Type B pancreatic cell (in vitro differentiated cells): ENCODE measurements around the gene ITGB1. TPM values are rescaled to one million over a fixed set of nuclear protein-coding genes. Genes with fewer than 3 reads are reported as not detected.

Experiments
- DNase-seq: peaks from one replicate; pipeline ENCODE4 v3.0.0; 2021; ENCODE audit warnings: mixed read lengths; ENCODE audit not compliant: unreplicated experiment; ENCODE audit errors: extremely low spot score
- H3K27ac Mint-ChIP-seq: 2 replicates; pipeline ENCODE4 v1.8.0; 2021; ENCODE audit warnings: mild to moderate bottlenecking, mixed read lengths
- H3K27me3 Mint-ChIP-seq: 2 replicates; pipeline ENCODE4 v1.8.0; 2021; ENCODE audit warnings: mixed read lengths
- H3K36me3 Mint-ChIP-seq: 2 replicates; pipeline ENCODE4 v1.8.0; 2021; ENCODE audit warnings: mixed read lengths
- H3K4me1 Mint-ChIP-seq: one replicate; pipeline ENCODE4 v1.8.0; 2021; ENCODE audit warnings: mixed read lengths; ENCODE audit not compliant: unreplicated experiment
- H3K4me3 Mint-ChIP-seq: 2 replicates; pipeline ENCODE4 v1.8.0; 2021; ENCODE audit warnings: mild to moderate bottlenecking, mixed read lengths
- H3K9me3 Mint-ChIP-seq: 2 replicates; pipeline ENCODE4 v1.8.0; 2021; ENCODE audit warnings: mixed read lengths
- total RNA-seq: library from RNA; stranded (reverse); gene quantifications from 2 replicates; pipeline ENCODE4 v1.2.1, GENCODE V29; 2021; ENCODE audit warnings: low replicate concordance
- TF ChIP-seq, protein P1 (sequence below): fragments of 200-600 bp; sonication (generic); conservative IDR thresholded peaks from 2 replicates; pipeline ENCODE4 v1.5.0; 2021; ENCODE audit warnings: antibody characterized with exemption, mild to moderate bottlenecking

Gene ITGB1
- total RNA-seq, 1 donor from 2014 or later, result 240 TPM

DNA sequence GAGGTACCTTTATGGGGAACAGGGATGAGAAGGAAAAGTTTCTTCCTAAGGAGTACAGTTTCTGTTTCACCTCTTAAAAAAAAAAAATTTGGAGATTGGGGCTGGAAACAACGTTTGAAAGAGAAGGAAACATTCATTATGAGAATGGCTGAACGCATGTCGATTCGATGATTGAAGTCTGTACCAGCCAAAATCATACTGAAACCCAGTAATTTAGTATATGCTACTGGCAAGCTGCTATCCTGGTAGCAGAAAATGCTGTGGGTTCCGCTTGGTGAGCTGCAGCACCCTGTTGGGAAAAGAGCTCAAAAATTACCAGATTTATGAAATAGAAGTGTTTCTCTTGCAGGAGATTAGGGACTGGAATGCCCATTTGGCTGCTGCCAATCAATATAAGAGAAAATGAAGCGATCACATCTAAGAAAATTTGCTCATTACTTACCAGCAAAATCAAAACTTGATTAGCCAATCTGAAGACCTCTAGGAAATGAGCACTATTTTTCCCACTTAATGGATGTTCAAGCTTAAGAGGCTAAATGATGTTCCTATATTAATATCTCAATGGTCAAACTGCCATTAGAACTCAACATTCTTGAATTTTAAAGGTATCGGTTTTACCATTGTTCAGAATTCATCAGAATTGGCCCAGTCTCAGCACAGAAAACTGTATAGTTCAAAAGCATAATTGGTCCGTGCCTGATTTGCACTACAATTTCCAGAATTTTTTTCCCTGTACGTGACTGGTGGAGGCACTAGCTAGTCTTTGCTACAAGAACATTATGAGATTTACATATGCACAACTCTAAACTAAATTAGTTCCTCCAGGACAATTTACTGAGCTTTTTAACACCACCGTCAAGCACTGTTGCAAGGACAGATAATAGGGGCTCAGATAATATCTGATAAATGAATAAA, 1.2 kb upstream of the ITGB1 start:
- Mint-ChIP-seq H3K4me1 (peaks cover 39% of the 10 kb centered on the region), H3K9me3 (no peaks in the 10 kb centered on the region), H3K27ac (peak overlapping the region; percentile 98), H3K36me3 (no peaks in the 10 kb centered on the region), H3K4me3 (peak overlapping the region; percentile 96), H3K27me3 (no peaks in the 10 kb centered on the region)
- DNase-seq, result no peak
- TF ChIP-seq, protein P1, sequence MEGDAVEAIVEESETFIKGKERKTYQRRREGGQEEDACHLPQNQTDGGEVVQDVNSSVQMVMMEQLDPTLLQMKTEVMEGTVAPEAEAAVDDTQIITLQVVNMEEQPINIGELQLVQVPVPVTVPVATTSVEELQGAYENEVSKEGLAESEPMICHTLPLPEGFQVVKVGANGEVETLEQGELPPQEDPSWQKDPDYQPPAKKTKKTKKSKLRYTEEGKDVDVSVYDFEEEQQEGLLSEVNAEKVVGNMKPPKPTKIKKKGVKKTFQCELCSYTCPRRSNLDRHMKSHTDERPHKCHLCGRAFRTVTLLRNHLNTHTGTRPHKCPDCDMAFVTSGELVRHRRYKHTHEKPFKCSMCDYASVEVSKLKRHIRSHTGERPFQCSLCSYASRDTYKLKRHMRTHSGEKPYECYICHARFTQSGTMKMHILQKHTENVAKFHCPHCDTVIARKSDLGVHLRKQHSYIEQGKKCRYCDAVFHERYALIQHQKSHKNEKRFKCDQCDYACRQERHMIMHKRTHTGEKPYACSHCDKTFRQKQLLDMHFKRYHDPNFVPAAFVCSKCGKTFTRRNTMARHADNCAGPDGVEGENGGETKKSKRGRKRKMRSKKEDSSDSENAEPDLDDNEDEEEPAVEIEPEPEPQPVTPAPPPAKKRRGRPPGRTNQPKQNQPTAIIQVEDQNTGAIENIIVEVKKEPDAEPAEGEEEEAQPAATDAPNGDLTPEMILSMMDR, result no peak

GRCh38 chr10:32957341-32958084, 517 bp downstream of the ITGB1 start:
- DNase-seq, result peak; percentile 75

DNA sequence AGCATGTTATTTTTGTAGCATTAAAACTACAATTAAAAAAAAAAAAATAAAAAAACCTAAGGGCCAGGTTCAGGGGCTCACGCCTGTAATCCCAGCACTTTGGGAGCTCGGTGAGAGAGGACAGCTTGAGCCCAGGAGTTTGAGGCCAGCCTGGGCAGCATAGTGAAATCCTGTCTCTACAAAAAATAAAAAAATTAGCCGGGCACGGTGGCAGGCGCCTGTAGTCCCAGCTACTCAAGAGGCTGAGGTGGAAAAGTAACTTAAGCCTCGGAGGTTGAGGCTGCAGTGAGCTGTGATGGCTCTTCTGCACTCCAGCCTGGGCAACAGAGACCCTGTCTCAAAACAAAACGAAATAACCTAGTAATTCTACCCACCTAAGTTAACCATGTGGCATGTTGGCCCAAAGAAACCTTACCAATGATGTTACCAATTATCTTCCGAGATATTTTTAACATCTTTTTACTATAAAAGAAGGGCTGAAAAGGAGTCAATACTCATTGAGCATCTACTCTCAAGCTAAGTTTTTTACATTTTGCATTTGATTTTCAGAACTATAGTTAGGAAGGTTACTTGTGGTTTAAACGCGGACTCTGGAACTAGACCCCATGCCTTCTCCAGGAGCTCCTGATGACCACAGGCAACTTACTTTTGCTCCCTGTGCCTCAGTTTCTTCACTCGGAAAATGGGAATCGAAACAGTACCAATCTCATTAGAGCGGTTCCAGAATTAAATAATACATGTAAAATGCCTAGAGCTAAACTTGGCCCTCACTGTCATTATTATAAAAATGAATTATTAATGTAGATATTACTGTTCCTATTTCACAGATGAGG, 1.4 kb downstream of the ITGB1 start:
- Mint-ChIP-seq H3K27me3 (no peaks in the 10 kb centered on the region), H3K27ac (peak overlapping the region; percentile 85), H3K4me3 (peak overlapping the region; percentile 90), H3K36me3 (peaks cover 3% of the 10 kb centered on the region), H3K9me3 (no peaks in the 10 kb centered on the region), H3K4me1 (peaks cover 52% of the 10 kb centered on the region)
- TF ChIP-seq, protein P1, result no peak
- no peak for DNase-seq

More at GRCh38 chr10:32957341-32958084, 517 bp downstream of the ITGB1 start:
- H3K36me3 Mint-ChIP-seq, result peaks cover 3% of the 10 kb centered on the region
- peak overlapping the region; percentile 85 for H3K27ac Mint-ChIP-seq
- TF ChIP-seq, protein P1, result no peak
- H3K9me3 Mint-ChIP-seq, result no peaks in the 10 kb centered on the region
- peak overlapping the region; percentile 90 for H3K4me3 Mint-ChIP-seq
- peaks cover 45% of the 10 kb centered on the region for H3K4me1 Mint-ChIP-seq
- H3K27me3 Mint-ChIP-seq, result no peaks in the 10 kb centered on the region

DNA sequence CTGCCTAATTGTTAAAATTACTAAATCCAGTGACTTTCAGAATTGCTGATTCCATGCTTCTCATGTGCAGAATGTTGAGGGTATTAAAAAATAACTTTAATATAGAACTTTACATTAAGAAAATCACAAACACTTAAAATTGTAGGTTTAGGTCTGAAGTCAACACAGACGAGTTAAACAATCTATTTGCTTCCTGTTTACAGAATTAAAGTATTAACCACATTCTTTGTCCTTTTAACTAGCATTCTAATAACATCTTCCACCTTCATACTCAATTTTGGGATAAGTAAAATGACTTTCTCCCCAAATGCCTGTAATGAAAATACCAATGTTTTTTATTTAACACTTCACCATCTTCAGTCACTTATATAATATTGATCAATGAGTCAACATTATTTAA, 2.2 kb downstream of the ITGB1 start:
- peaks cover 57% of the 10 kb centered on the region for H3K4me1 Mint-ChIP-seq
- peak overlapping the region; percentile 90 for H3K4me3 Mint-ChIP-seq
- no peaks in the 10 kb centered on the region for H3K27me3 Mint-ChIP-seq
- no peaks in the 10 kb centered on the region for H3K9me3 Mint-ChIP-seq
- TF ChIP-seq, protein P1, result no peak
- peak overlapping the region; percentile 68 for H3K27ac Mint-ChIP-seq
- DNase-seq, result no peak
- peaks cover 3% of the 10 kb centered on the region for H3K36me3 Mint-ChIP-seq

GRCh38 chr10:32955299-32955772, 2.7 kb downstream of the ITGB1 start:
- no peak for DNase-seq
- no peaks in the 10 kb centered on the region for H3K9me3 Mint-ChIP-seq
- peaks cover 3% of the 10 kb centered on the region for H3K36me3 Mint-ChIP-seq
- H3K4me1 Mint-ChIP-seq, result peaks cover 62% of the 10 kb centered on the region
- peak overlapping the region; percentile 68 for H3K27ac Mint-ChIP-seq
- H3K4me3 Mint-ChIP-seq, result peak overlapping the region; percentile 83
- no peaks in the 10 kb centered on the region for H3K27me3 Mint-ChIP-seq
- TF ChIP-seq, protein P1, result no peak
